DND-41 (cell line): Measurements from ENCODE around the gene NUMA1.

Experiments
- ATAC-seq: fragments of 200-7000 bp; cut with Tn5 transposase; 3 replicates; pipeline ENCODE4 v1.9.1; 2021; ENCODE audit warnings: low read depth; ENCODE audit not compliant: insufficient read depth
- DNase-seq: peaks from one replicate; pipeline ENCODE4 v3.0.0-alpha.2; 2020
- H2AFZ ChIP-seq: 2 replicates; pipeline ENCODE4 v1.6.0; 2012; ENCODE audit warnings: low read depth, low read length
- H3K27ac ChIP-seq: 2 replicates; pipeline ENCODE4 v1.5.1; 2012; ENCODE audit warnings: low read length, inconsistent platforms
- H3K27me3 ChIP-seq: fragments of 200-600 bp; sonication (generic); 2 replicates; pipeline ENCODE4 v1.6.0; 2012; ENCODE audit warnings: low read length, mild to moderate bottlenecking, inconsistent platforms; ENCODE audit not compliant: insufficient read depth, poor library complexity
- H3K36me3 ChIP-seq: 2 replicates; pipeline ENCODE4 v1.5.1; 2012; ENCODE audit warnings: low read length, inconsistent platforms; ENCODE audit not compliant: insufficient read depth
- H3K4me1 ChIP-seq: 2 replicates; pipeline ENCODE4 v1.5.1; 2012; ENCODE audit warnings: mild to moderate bottlenecking, low read length; ENCODE audit not compliant: insufficient read depth
- H3K4me2 ChIP-seq: 2 replicates; pipeline ENCODE4 v1.6.0; 2012; ENCODE audit warnings: mild to moderate bottlenecking, moderate library complexity, low read length, inconsistent platforms; ENCODE audit not compliant: insufficient read depth
- H3K4me3 ChIP-seq, 2 experiments: fragments of 200-600 bp in 1 of 2; shearing (Covaris generic) in 1 of 2; 2 replicates each; pipeline ENCODE4 v1.5.1; 2012 to 2016; ENCODE audit warnings: inconsistent platforms in 2 of 2, low read length in 2 of 2, mild to moderate bottlenecking in 2 of 2, low read depth in 1 of 2, moderate library complexity in 1 of 2
- H3K79me2 ChIP-seq: 2 replicates; pipeline ENCODE4 v1.6.0; 2012; ENCODE audit warnings: low read length, inconsistent platforms; ENCODE audit not compliant: insufficient read depth
- H3K9ac ChIP-seq: 2 replicates; pipeline ENCODE4 v1.6.0; 2012; ENCODE audit warnings: low read depth, mild to moderate bottlenecking, inconsistent platforms, low read length, moderate library complexity
- H3K9me3 ChIP-seq: 2 replicates; pipeline ENCODE4 v1.5.1; 2012; ENCODE audit warnings: low read length, moderate library complexity, mild to moderate bottlenecking, inconsistent platforms; ENCODE audit not compliant: insufficient read depth, severe bottlenecking
- H4K20me1 ChIP-seq: 2 replicates; pipeline ENCODE4 v1.6.0; 2012; ENCODE audit warnings: low read length; ENCODE audit not compliant: insufficient read depth
- CTCF ChIP-seq: IDR thresholded peaks from 2 replicates; pipeline ENCODE4 v1.5.1; 2012; ENCODE audit warnings: borderline replicate concordance, low read length, moderate library complexity, mild to moderate bottlenecking; ENCODE audit not compliant: poor library complexity, severe bottlenecking; ENCODE audit errors: extremely low read depth
- EZH2 ChIP-seq: IDR thresholded peaks from 3 replicates; pipeline ENCODE4 v1.6.1; 2012; ENCODE audit warnings: borderline replicate concordance, low read depth, mild to moderate bottlenecking, moderate library complexity, low read length, inconsistent platforms; ENCODE audit not compliant: severe bottlenecking

Gene NUMA1

GRCh38 chr11:72001285-72001684 is 79.1 kb downstream of the NUMA1 start:
- H3K27ac ChIP-seq = no peak overlapping the region
- ATAC-seq = no peak; the same call in 2 of the 3 replicates
- H2AFZ ChIP-seq = no peak overlapping the region
- H3K4me3 ChIP-seq = no peak overlapping the region
- H4K20me1 ChIP-seq = peaks cover 17% of the 10 kb centered on the region
- no peak for DNase-seq
- no peaks in the 10 kb centered on the region for H3K27me3 ChIP-seq
- no peaks in the 10 kb centered on the region for H3K4me1 ChIP-seq
- H3K4me2 ChIP-seq = no peak overlapping the region
- H3K9ac ChIP-seq = no peak overlapping the region
- H3K79me2 ChIP-seq = no peaks in the 10 kb centered on the region
- peaks cover 60% of the 10 kb centered on the region for H3K36me3 ChIP-seq
- TF ChIP-seq CTCF (no peak), EZH2 (no peak)
- no peaks in the 10 kb centered on the region for H3K9me3 ChIP-seq

DNA sequence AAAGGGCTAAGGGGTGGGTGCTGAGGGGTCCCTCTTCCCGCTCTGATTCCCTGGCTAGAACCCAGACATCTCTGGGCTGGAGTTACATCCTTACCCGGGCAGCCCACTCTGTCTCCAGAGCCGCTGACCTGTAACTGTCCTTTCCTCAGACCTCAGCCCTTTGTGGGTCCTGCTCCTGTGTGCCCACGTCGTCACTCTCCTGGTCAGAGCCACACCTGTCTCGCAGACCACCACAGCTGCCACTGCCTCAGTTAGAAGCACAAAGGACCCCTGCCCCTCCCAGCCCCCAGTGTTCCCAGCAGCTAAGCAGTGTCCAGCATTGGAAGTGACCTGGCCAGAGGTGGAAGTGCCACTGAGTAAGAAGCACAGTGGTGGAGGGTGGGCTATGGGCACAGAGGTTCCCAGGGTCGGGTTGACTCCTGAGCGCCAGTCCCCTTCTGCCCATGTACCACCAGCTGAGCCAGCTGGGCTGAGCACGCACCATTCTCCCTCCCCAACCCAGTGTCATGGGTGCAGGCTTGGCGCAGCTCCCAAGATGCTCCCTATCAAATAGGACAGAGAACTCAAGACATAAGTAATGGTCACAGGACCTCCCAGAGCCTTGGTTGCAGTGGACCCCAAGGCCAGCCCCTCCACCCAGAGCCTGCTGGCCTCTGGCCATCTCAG is 80.0 kb downstream of the NUMA1 start:
- Histone ChIP-seq H3K79me2 (no peaks in the 10 kb centered on the region), H4K20me1 (peaks cover 15% of the 10 kb centered on the region), H3K9ac (no peak overlapping the region), H3K4me1 (no peaks in the 10 kb centered on the region), H3K4me2 (no peak overlapping the region), H3K27me3 (no peaks in the 10 kb centered on the region), H3K4me3 (no peak overlapping the region), H3K36me3 (peaks cover 51% of the 10 kb centered on the region), H3K27ac (no peak overlapping the region), H2AFZ (no peak overlapping the region), H3K9me3 (no peaks in the 10 kb centered on the region)
- no peak for DNase-seq
- TF ChIP-seq CTCF (no peak), EZH2 (no peak)
- no peak for ATAC-seq

GRCh38 chr11:71999798-72000197 is 80.5 kb downstream of the NUMA1 start:
- peaks cover 46% of the 10 kb centered on the region for H3K36me3 ChIP-seq
- TF ChIP-seq CTCF (no peak), EZH2 (no peak)
- DNase-seq (no peak), ATAC-seq (no peak)
- peaks cover 12% of the 10 kb centered on the region for H4K20me1 ChIP-seq
- no peak overlapping the region for H3K4me3 ChIP-seq
- no peaks in the 10 kb centered on the region for H3K79me2 ChIP-seq
- H3K4me1 ChIP-seq = no peaks in the 10 kb centered on the region
- no peak overlapping the region for H3K4me2 ChIP-seq
- H3K27ac ChIP-seq = no peak overlapping the region
- H3K27me3 ChIP-seq = no peaks in the 10 kb centered on the region
- no peaks in the 10 kb centered on the region for H3K9me3 ChIP-seq
- H3K9ac ChIP-seq = no peak overlapping the region
- no peak overlapping the region for H2AFZ ChIP-seq
